DOHH2 (cell line): ENCODE data around the gene SYT6.

ENCODE experiments used
- H3F3A ChIP-seq: fragments of 200-600 bp; sonication (generic), shearing (Covaris generic); 2 replicates; pipeline ENCODE4 v1.6.0; 2016; ENCODE audit warnings: antibody characterized with exemption, mild to moderate bottlenecking; ENCODE audit not compliant: control insufficient read depth, insufficient read depth
- H3K27ac ChIP-seq: fragments of 200-600 bp; sonication (generic); 2 replicates; pipeline ENCODE4 v1.5.1; 2014; ENCODE audit warnings: low read depth, mild to moderate bottlenecking, low read length, moderate library complexity
- H3K27me3 ChIP-seq: fragments of 200-600 bp; sonication (generic); 2 replicates; pipeline ENCODE4 v1.6.1; 2014; ENCODE audit warnings: mild to moderate bottlenecking, low read length, mixed read lengths; ENCODE audit not compliant: control insufficient read depth
- H3K36me3 ChIP-seq: fragments of 200-600 bp; sonication (generic); 2 replicates; pipeline ENCODE4 v1.6.1; 2014; ENCODE audit warnings: mild to moderate bottlenecking, low read length, moderate library complexity, mixed read lengths; ENCODE audit not compliant: control insufficient read depth
- H3K4me1 ChIP-seq: fragments of 200-600 bp; sonication (generic); 2 replicates; pipeline ENCODE4 v1.6.1; 2014; ENCODE audit warnings: mild to moderate bottlenecking, low read length, mixed read lengths; ENCODE audit not compliant: control insufficient read depth
- H3K4me2 ChIP-seq: fragments of 200-600 bp; sonication (generic); 2 replicates; pipeline ENCODE4 v1.6.0; 2014; ENCODE audit warnings: mild to moderate bottlenecking, low read length, moderate library complexity
- H3K4me3 ChIP-seq: fragments of 200-600 bp; sonication (generic); 2 replicates; pipeline ENCODE4 v1.5.1; 2014; ENCODE audit warnings: mild to moderate bottlenecking, low read length, mixed read lengths
- H3K79me2 ChIP-seq: fragments of 200-600 bp; sonication (generic); 2 replicates; pipeline ENCODE4 v1.6.1; 2014; ENCODE audit warnings: mild to moderate bottlenecking, low read length, mixed read lengths; ENCODE audit not compliant: control insufficient read depth
- H3K9me2 ChIP-seq: fragments of 200-600 bp; sonication (generic); replicated peaks from 2 replicates; pipeline ENCODE4 v1.6.1; 2014; ENCODE audit warnings: mild to moderate bottlenecking, low read length, mixed read lengths; ENCODE audit not compliant: control insufficient read depth
- H3K9me3 ChIP-seq: fragments of 200-600 bp; sonication (generic); 2 replicates; pipeline ENCODE4 v1.6.1; 2014; ENCODE audit warnings: antibody characterized with exemption, low read length, mixed read lengths; ENCODE audit not compliant: control insufficient read depth, insufficient read depth
- H4K20me1 ChIP-seq: fragments of 200-600 bp; sonication (generic); 2 replicates; pipeline ENCODE4 v1.6.0; 2014; ENCODE audit warnings: low read depth, mild to moderate bottlenecking, antibody characterized with exemption, low read length, moderate library complexity; ENCODE audit not compliant: control insufficient read depth, insufficient read depth
- EZH2phosphoT487 ChIP-seq: fragments of 200-600 bp; sonication (generic); IDR thresholded peaks from 2 replicates; pipeline ENCODE4 v1.6.1; 2017; ENCODE audit warnings: borderline replicate concordance, mild to moderate bottlenecking, antibody characterized with exemption, low read length, moderate library complexity, mixed read lengths
- TF ChIP-seq, protein P1 (sequence below): fragments of 200-600 bp; sonication (generic); IDR thresholded peaks from one replicate; pipeline ENCODE4 v1.5.1; 2014; ENCODE audit warnings: antibody characterized with exemption, mild to moderate bottlenecking, low read depth, low read length; ENCODE audit not compliant: poor library complexity, severe bottlenecking

SYT6 gene

DNA sequence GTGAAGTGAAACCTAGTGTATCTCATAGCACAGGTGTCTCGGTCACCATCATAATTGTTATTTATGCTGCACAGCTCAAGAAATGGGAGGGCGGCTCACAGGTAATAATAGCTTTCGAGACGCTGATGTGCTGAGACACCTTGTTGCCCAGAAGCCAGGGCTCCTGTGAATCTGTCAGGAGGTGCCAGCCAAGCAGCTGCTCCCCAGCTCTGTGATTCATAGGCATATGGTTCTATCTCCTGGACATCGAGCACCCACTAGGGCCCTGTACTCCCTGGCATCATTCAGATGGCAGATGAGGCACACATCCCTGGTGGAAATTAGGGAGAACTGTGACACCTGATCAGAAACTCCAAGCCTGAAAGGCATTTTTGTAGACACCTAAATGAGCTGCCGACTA is 53.5 kb downstream of the SYT6 start:
- Histone ChIP-seq H3K27me3 (peaks cover 2% of the 10 kb centered on the region; the same call in 1 of the 2 replicates), H3K9me3 (no peaks in the 10 kb centered on the region), H3K27ac (no peak overlapping the region), H3F3A (no peaks in the 10 kb centered on the region), H3K9me2 (no peaks in the 10 kb centered on the region), H3K36me3 (no peaks in the 10 kb centered on the region), H4K20me1 (no peaks in the 10 kb centered on the region), H3K4me2 (no peak overlapping the region), H3K4me3 (no peak overlapping the region), H3K79me2 (no peaks in the 10 kb centered on the region), H3K4me1 (no peaks in the 10 kb centered on the region)
- TF ChIP-seq EZH2phosphoT487: no peak
- TF ChIP-seq, protein P1, sequence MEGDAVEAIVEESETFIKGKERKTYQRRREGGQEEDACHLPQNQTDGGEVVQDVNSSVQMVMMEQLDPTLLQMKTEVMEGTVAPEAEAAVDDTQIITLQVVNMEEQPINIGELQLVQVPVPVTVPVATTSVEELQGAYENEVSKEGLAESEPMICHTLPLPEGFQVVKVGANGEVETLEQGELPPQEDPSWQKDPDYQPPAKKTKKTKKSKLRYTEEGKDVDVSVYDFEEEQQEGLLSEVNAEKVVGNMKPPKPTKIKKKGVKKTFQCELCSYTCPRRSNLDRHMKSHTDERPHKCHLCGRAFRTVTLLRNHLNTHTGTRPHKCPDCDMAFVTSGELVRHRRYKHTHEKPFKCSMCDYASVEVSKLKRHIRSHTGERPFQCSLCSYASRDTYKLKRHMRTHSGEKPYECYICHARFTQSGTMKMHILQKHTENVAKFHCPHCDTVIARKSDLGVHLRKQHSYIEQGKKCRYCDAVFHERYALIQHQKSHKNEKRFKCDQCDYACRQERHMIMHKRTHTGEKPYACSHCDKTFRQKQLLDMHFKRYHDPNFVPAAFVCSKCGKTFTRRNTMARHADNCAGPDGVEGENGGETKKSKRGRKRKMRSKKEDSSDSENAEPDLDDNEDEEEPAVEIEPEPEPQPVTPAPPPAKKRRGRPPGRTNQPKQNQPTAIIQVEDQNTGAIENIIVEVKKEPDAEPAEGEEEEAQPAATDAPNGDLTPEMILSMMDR: no peak

DNA sequence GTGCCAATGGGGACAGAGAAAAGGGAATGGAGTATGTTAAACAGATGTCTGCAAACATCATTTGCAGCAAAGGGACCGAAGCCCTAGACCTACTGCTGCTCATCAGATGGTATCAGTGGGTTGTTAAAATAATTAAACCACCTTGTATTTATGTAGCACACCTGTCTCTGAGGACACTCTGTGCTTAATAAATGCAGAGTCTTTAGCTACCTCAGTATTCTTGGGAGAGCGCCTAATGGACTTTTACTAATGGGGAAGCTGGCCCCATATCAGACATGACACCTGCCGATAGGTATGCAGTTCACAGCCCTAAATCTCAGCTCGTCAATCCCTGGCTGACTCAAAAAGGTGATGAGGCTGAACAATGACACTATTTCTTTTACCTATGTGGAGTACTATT is 54.4 kb downstream of the SYT6 start:
- H3K27ac ChIP-seq: no peak overlapping the region
- no peaks in the 10 kb centered on the region for H3K4me1 ChIP-seq
- TF ChIP-seq EZH2phosphoT487: no peak
- TF ChIP-seq, protein P1: no peak
- H3F3A ChIP-seq: no peaks in the 10 kb centered on the region
- no peak overlapping the region for H3K4me2 ChIP-seq
- no peaks in the 10 kb centered on the region for H3K9me3 ChIP-seq
- H3K27me3 ChIP-seq: peaks cover 2% of the 10 kb centered on the region; the same call in 1 of the 2 replicates
- no peaks in the 10 kb centered on the region for H4K20me1 ChIP-seq
- H3K4me3 ChIP-seq: no peak overlapping the region
- no peaks in the 10 kb centered on the region for H3K9me2 ChIP-seq
- no peaks in the 10 kb centered on the region for H3K79me2 ChIP-seq
- H3K36me3 ChIP-seq: no peaks in the 10 kb centered on the region

DNA sequence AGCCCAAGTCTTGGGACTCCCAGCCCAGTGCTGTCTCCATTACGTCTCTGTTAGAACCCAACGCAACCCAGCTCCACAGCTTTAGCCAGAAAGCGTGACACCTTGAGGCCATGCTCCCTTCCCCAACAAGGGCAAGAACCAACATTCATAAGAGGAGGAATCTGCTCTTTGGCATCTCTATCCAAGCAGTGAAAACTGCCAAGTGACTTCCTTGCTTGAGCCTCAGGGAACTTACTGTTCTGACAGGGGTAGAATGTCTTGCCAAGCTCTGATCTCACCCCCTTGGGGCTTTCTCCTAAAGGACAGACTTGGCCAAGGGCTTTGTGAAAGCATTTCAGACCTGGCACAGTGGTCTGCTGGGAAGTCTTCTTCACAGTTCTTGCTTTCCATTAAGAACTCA is 56.6 kb downstream of the SYT6 start:
- Histone ChIP-seq H3K36me3 (no peaks in the 10 kb centered on the region), H3K79me2 (no peaks in the 10 kb centered on the region), H3K27ac (no peak overlapping the region), H3K9me2 (no peaks in the 10 kb centered on the region), H3K4me2 (no peak overlapping the region), H3K9me3 (no peaks in the 10 kb centered on the region), H3K4me1 (no peaks in the 10 kb centered on the region), H4K20me1 (no peaks in the 10 kb centered on the region), H3F3A (no peaks in the 10 kb centered on the region), H3K27me3 (no peaks in the 10 kb centered on the region; the same call in 1 of the 2 replicates), H3K4me3 (no peak overlapping the region)
- TF ChIP-seq, protein P1: no peak
- TF ChIP-seq EZH2phosphoT487: no peak
